ENCODE measurements around the gene PPID.
"Not testable (repeated sequence)": the region's sequence is repeated elsewhere in the genome, so short reads cannot be mapped to it uniquely, and the experiment has no call there.

Gene PPID

GRCh38 chr4:158666892-158667291, 56.3 kb downstream of the PPID start:
- Mint-ChIP-seq H3K27me3 (no peaks in the 10 kb centered on the region), H3K4me1 (ENCODE audit: low read depth) (peaks cover 8% of the 10 kb centered on the region), H3K36me3 (peaks cover 2% of the 10 kb centered on the region), H3K27ac (no peak overlapping the region), H3K4me3 (no peak overlapping the region), H3K9me3 (ENCODE audit: low read depth) (no peaks in the 10 kb centered on the region)

GRCh38 chr4:158664806-158665205, 58.4 kb downstream of the PPID start:
- Mint-ChIP-seq H3K36me3 (peaks cover 2% of the 10 kb centered on the region), H3K9me3 (ENCODE audit: low read depth) (no peaks in the 10 kb centered on the region), H3K4me1 (ENCODE audit: low read depth) (no peaks in the 10 kb centered on the region), H3K27me3 (no peaks in the 10 kb centered on the region), H3K4me3 (no peak overlapping the region), H3K27ac (no peak overlapping the region)

- not testable (repeated sequence) for H3K9me3 Mint-ChIP-seq (ENCODE audit: low read depth); H3K27ac Mint-ChIP-seq; H3K27me3 Mint-ChIP-seq; H3K4me1 Mint-ChIP-seq (ENCODE audit: low read depth); H3K4me3 Mint-ChIP-seq; H3K36me3 Mint-ChIP-seq
Measured at GRCh38 chr4:158663707-158664625, 59.2 kb downstream of the PPID start.

- H3K4me1 Mint-ChIP-seq (ENCODE audit: low read depth); H3K27me3 Mint-ChIP-seq; H3K4me3 Mint-ChIP-seq; H3K36me3 Mint-ChIP-seq; H3K27ac Mint-ChIP-seq; H3K9me3 Mint-ChIP-seq (ENCODE audit: low read depth): not testable (repeated sequence)
Measured at GRCh38 chr4:158663255-158663654, 59.9 kb downstream of the PPID start.
